HepG2 (cell line): ENCODE results near the gene IGLON5. TPM values are rescaled to one million over a fixed set of nuclear protein-coding genes. Genes with fewer than 3 reads are reported as not detected.

Source experiments
- AKNA ChIP-seq: sonication (generic); formaldehyde crosslinking; IDR thresholded peaks from 2 replicates; pipeline ENCODE4 v1.4.0; 2020; ENCODE audit warnings: missing genetic modification reagents, borderline replicate concordance
- GATA4 ChIP-seq: sonication (generic); IDR thresholded peaks from 2 replicates; pipeline ENCODE4 v1.6.1; 2016; ENCODE audit warnings: antibody characterized with exemption, low read depth, borderline replicate concordance
- GLMP ChIP-seq: sonication (generic); formaldehyde crosslinking; IDR thresholded peaks from 2 replicates; pipeline ENCODE4 v1.9.0; 2021; ENCODE audit warnings: missing genetic modification reagents, mild to moderate bottlenecking, borderline replicate concordance
- MLXIP ChIP-seq: sonication (generic); formaldehyde crosslinking; IDR thresholded peaks from 2 replicates; pipeline ENCODE4 v1.9.0; 2021; ENCODE audit warnings: missing genetic modification reagents, borderline replicate concordance
- ZNF513 ChIP-seq: sonication (generic); formaldehyde crosslinking; conservative IDR thresholded peaks from 2 replicates; pipeline ENCODE4 v1.5.0; 2020; ENCODE audit warnings: missing genetic modification reagents
- ZNF574 ChIP-seq: sonication (generic); formaldehyde crosslinking; IDR thresholded peaks from 2 replicates; pipeline ENCODE4 v1.4.0; 2020; ENCODE audit warnings: missing genetic modification reagents
- ZNF619 ChIP-seq: sonication (generic); formaldehyde crosslinking; IDR thresholded peaks from 2 replicates; pipeline ENCODE4 v1.4.0; 2020; ENCODE audit warnings: mild to moderate bottlenecking, missing genetic modification reagents
- polyA plus RNA-seq, 8 experiments: library from polyadenylated mRNA; depleted of rRNA in 3 of 8; stranded (reverse) in 7 of 8; unstranded in 1 of 8; fragments of >200 nt; fragmentation: Illumina TruSeq in 4 of 8; extraction: Trizol in 4 of 8; gene quantifications; 2 replicates each; pipeline versions ENCODE4 v1.2.1 to v1.2.3, GENCODE V29; 2011 to 2016; ENCODE audit warnings: low read depth in 4 of 8, missing spikeins in 1 of 8, mixed read lengths in 1 of 8; ENCODE audit not compliant: insufficient read depth in 1 of 8
- total RNA-seq, 5 experiments: library from RNA; depleted of rRNA; stranded (reverse); fragments of >200 nt; fragmentation: Illumina TruSeq; extraction: Trizol; gene quantifications; 2 replicates each; pipeline ENCODE4 v1.2.3, GENCODE V29; 2016; ENCODE audit warnings: low read depth in 1 of 5

Gene IGLON5
- total and polyA plus RNA-seq, 2 of the 13 experiments (the other 11 are each of a cell fraction or from before 2014, with no cell fraction given), result 0.04 to 5.7 TPM

GRCh38 chr19:51356159-51356801 lies 44.8 kb downstream of the IGLON5 start (continued):
- TF ChIP-seq ZNF574 (CRISPR knock-in tag) (peak; percentile 42), MLXIP (CRISPR knock-in tag) (no peak), GLMP (CRISPR knock-in tag) (no peak), GATA4 (peak; percentile 87), AKNA (CRISPR knock-in tag) (no peak), ZNF619 (CRISPR knock-in tag) (no peak), ZNF513 (CRISPR knock-in tag) (no peak)
